HEK293 (cell line): ENCODE data around the gene AEBP2.

Experiments
- CTCF ChIP-seq: fragments of 450-650 bp; formaldehyde crosslinking; IDR thresholded peaks from 2 replicates; pipeline ENCODE4 v1.5.1; 2016; ENCODE audit warnings: missing biosample characterization, missing genetic modification characterization
- KLF10 ChIP-seq: fragments of 450-650 bp; IDR thresholded peaks from 2 replicates; pipeline ENCODE4 v1.5.1; 2018; ENCODE audit warnings: missing biosample characterization, mild to moderate bottlenecking, missing genetic modification characterization
- KLF16 ChIP-seq: fragments of 450-650 bp; formaldehyde crosslinking; IDR thresholded peaks from 2 replicates; pipeline ENCODE4 v1.5.1; 2017; ENCODE audit warnings: missing biosample characterization, missing genetic modification characterization
- OVOL3 ChIP-seq: fragments of 450-650 bp; formaldehyde crosslinking; IDR thresholded peaks from 2 replicates; pipeline ENCODE4 v1.5.1; 2016; ENCODE audit warnings: missing biosample characterization, missing genetic modification characterization
- SP2 ChIP-seq: fragments of 450-650 bp; formaldehyde crosslinking; IDR thresholded peaks from 2 replicates; pipeline ENCODE4 v1.5.1; 2016; ENCODE audit warnings: missing biosample characterization, missing genetic modification characterization
- ZSCAN4 ChIP-seq: fragments of 450-650 bp; formaldehyde crosslinking; IDR thresholded peaks from 2 replicates; pipeline ENCODE4 v1.5.1; 2017; ENCODE audit warnings: missing biosample characterization, missing genetic modification characterization
- TF ChIP-seq, protein P1 (sequence below): fragments of 450-650 bp; formaldehyde crosslinking; IDR thresholded peaks from 2 replicates; pipeline ENCODE4 v1.5.0; 2017; ENCODE audit warnings: missing biosample characterization, missing genetic modification characterization, borderline replicate concordance

GRCh38 chr12:19539836-19540235 lies 100.5 kb downstream of the AEBP2 start:
- TF ChIP-seq KLF16 (tag by site-specific recombination), result no peak
- TF ChIP-seq CTCF, result no peak
- TF ChIP-seq, protein P1, sequence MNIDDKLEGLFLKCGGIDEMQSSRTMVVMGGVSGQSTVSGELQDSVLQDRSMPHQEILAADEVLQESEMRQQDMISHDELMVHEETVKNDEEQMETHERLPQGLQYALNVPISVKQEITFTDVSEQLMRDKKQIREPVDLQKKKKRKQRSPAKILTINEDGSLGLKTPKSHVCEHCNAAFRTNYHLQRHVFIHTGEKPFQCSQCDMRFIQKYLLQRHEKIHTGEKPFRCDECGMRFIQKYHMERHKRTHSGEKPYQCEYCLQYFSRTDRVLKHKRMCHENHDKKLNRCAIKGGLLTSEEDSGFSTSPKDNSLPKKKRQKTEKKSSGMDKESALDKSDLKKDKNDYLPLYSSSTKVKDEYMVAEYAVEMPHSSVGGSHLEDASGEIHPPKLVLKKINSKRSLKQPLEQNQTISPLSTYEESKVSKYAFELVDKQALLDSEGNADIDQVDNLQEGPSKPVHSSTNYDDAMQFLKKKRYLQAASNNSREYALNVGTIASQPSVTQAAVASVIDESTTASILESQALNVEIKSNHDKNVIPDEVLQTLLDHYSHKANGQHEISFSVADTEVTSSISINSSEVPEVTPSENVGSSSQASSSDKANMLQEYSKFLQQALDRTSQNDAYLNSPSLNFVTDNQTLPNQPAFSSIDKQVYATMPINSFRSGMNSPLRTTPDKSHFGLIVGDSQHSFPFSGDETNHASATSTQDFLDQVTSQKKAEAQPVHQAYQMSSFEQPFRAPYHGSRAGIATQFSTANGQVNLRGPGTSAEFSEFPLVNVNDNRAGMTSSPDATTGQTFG (tag by site-specific recombination), result no peak
- no peak for TF ChIP-seq OVOL3 (tag by site-specific recombination)
- no peak for TF ChIP-seq SP2 (tag by site-specific recombination)
- no peak for TF ChIP-seq ZSCAN4 (tag by site-specific recombination)
- TF ChIP-seq KLF10 (tag by site-specific recombination), result no peak
